NCI-H345 (cell line): ENCODE measurements around the gene CARD10.

ENCODE experiments used
- DNase-seq: peaks from one replicate; lab custom pipeline; 2025; lab: John Stamatoyannopoulos, UW

Gene CARD10

GRCh38 chr22:37519268-37520195 is at the start of gene CARD10:
Gene CARD10, minus strand, starts transcription at chr22:37519415. Its CDS starts 215 bp downstream, at chr22:37519200.
- peak; percentile 44 for DNase-seq

GRCh38 chr22:37568448-37569008 is 49.3 kb upstream of the CARD10 start:
- no peak for DNase-seq

GRCh38 chr22:37568012-37568411 is 48.8 kb upstream of the CARD10 start:
- DNase-seq = no peak

GRCh38 chr22:37566903-37567798 is 47.9 kb upstream of the CARD10 start:
- DNase-seq = peak; percentile 69

GRCh38 chr22:37566329-37566837 is 47.2 kb upstream of the CARD10 start:
- no peak for DNase-seq

- DNase-seq = no peak
Measured at GRCh38 chr22:37565830-37566229, 46.6 kb upstream of the CARD10 start.

GRCh38 chr22:37564111-37564711 is 45.0 kb upstream of the CARD10 start:
- no peak for DNase-seq

- DNase-seq = no peak
Measured at GRCh38 chr22:37563153-37564081, 44.2 kb upstream of the CARD10 start.

- no peak for DNase-seq
Measured at GRCh38 chr22:37562049-37562875, 43.0 kb upstream of the CARD10 start.

- DNase-seq = peak; percentile 25
Measured at GRCh38 chr22:37561212-37562048, 42.2 kb upstream of the CARD10 start.

GRCh38 chr22:37560608-37561211 is 41.5 kb upstream of the CARD10 start:
- DNase-seq = no peak

GRCh38 chr22:37559901-37560607 is 40.8 kb upstream of the CARD10 start, which contains the start of gene CDC42EP1:
Gene CDC42EP1, plus strand, starts transcription at chr22:37560480. Its CDS starts 5,870 bp downstream, at chr22:37566350.
- no peak for DNase-seq

GRCh38 chr22:37559521-37559900 is 40.3 kb upstream of the CARD10 start:
- no peak for DNase-seq

- DNase-seq = no peak
Measured at GRCh38 chr22:37558815-37559214, 39.6 kb upstream of the CARD10 start.

GRCh38 chr22:37557321-37558001 is 38.2 kb upstream of the CARD10 start:
- no peak for DNase-seq

GRCh38 chr22:37556710-37557109 is 37.5 kb upstream of the CARD10 start:
- no peak for DNase-seq

GRCh38 chr22:37555029-37555428 is 35.8 kb upstream of the CARD10 start:
- no peak for DNase-seq
